ENCODE measurements around the gene KRT31.
"Not testable (repeated sequence)": the region's sequence is repeated elsewhere in the genome, so short reads cannot be mapped to it uniquely, and the experiment has no call there.

Gene KRT31

DNA sequence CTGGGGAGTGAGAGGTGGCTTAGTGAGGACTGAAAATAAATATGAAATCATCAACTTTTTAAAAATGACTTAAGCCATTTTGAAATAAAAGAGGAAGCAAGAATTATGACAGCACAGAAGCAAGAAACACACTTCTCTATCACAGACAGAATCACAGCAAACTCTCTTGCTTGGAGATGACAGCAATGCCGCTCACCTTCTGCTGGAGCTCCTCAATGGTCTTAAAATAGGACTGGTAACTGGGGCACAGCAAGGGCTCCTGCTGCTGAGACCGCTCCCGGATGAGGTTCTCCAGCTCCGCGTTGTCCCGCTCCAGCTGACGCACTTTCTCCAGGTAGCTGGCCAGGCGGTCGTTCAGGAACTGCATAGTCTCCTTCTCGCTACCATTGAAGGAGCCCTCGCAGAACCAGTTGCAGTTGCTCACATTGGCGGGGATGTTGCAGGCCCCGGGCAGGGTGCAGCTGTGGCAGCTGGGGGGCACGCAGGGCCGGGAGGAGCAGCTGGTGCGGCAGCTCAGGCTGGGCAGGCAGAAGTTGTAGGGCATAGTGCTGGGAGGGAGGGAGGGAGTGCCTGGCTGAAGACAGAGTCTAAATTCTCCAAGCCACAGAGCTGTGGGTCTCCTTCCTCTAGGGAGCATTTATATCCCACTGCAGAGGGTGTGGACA lies at the start of gene KRT31:
TSS of gene KRT31 (minus strand) at position 613 of the 665 bp plus-strand sequence. CDS start at position 544, 69 bp downstream.
- DNase-seq (ENCODE audit: low read depth, low spot score) = no peak

DNA sequence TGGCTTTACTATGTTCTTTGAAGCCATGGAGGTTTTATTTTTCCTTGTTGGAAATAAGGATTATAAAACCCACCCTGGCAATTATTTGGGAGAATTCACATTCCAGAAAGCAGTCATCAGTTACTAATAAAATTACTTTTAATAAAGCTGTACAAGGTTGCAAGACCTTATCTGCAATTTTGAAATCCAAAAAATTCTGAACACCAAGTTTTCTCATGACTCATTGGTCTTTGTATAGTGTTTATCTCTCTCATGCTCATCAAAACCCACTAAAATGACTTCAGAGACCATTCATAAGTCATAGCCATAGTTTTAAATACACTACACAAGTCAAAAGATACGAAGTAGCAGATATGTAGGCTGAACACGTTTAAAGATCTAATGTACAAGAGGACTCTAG lies 49.4 kb upstream of the KRT31 start:
- no peak for DNase-seq (ENCODE audit: low read depth, low spot score)

DNA sequence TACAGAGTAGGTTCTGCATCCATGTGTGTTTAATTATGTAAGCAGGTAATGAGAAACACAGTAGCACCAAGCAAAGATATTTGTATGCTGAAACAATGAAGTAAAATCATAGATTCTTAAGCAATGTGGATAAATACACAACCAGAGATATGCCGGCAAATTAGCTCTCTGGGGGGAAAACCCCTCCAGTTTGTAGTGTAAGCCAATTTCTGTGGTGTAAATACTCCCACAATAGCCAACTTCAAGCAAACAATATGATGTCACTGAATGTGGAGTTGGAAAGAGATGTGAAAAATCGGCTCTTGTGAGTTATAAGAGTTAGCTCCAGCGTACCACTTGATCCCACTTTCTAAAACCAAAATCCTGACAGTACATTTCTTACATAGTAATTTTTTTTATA lies 47.2 kb upstream of the KRT31 start:
- no peak for DNase-seq (ENCODE audit: low read depth, low spot score)

DNA sequence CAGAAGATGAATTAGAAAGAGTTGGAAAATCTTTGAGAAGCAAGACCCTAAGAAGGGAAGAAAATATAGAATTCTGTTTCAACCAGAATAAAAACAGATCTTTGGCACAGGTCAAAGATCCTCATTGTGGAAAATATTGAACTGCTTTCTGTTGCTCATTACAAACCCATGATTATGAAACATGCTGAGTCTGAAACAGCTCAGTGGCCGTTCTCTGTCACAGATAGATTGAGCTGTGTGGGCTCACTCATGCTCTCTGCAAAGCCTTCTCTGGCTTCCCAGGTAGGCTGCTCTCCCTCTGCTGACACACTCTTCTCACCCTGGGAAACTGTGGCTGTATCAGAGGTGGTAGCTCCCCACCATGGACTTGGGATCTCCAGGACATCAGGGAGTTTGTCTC lies 46.8 kb upstream of the KRT31 start:
- DNase-seq (ENCODE audit: low read depth, low spot score) = no peak

DNA sequence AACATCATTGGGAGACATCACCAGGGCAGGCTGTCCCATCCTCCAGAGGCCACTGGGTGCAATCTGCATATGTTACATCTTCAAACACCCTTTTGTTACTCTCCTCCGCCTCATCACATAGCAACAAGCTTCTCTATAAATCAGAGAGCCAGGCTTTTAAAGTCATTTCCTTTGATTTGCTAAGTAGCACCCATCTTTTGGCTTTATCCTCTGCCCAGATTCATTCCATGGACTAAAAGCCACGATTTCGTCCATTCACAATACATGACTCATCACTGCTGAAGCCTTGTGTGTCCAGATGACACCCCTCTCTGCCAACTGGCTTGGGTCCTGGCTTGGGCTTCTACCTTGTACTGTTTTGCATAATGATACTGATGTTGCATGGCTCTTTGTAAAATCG lies 45.3 kb upstream of the KRT31 start:
- DNase-seq (ENCODE audit: low read depth, low spot score) = no peak

DNA sequence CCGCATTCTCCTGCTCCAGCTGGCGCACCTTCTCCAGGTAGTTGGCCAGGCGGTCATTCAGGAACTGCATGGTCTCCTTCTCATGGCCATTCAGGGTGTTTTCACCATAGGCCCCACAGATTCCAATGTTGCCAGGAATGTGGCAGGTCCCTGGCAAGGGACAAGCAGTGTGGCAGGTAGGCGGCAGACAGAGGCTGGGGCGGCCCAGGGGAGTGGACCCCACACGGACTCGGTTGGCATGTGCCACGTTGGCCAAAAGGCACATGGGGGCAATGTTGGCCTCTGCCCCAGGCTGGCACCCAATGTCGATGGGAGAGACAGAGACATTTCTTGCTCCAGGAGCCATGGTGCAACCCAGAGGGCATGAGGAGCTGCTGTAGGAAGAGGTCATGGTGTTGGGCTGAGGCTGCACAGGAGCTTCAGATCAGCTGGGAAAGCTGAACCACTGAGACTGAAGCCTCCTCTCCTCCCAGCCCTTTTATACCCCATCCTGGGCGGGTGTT lies 43.2 kb upstream of the KRT31 start, which contains the start of gene KRT38:
TSS of gene KRT38 (minus strand) at position 453 of the 503 bp plus-strand sequence. CDS start at position 391, 62 bp downstream.
- DNase-seq (ENCODE audit: low read depth, low spot score) = no peak

DNA sequence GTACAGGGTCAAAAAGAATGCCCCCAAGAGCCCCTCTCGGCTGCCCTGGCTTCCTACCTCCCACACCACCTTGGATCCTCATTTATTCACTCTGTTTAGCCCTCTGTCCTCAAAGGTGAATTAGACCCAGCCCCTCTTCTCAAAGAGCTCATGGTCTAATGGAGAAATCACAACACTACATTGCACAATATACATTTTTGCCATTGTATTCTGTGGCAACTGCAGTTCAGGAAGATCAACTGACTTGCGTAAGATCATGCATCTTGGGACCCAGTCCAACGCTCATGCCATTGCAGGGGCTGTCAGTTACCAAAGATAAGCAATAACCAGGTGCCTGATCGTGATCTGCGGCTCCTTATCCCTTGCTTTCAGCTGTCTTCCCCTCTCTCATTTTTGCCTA lies 42.0 kb upstream of the KRT31 start:
- no peak for DNase-seq (ENCODE audit: low read depth, low spot score)

DNA sequence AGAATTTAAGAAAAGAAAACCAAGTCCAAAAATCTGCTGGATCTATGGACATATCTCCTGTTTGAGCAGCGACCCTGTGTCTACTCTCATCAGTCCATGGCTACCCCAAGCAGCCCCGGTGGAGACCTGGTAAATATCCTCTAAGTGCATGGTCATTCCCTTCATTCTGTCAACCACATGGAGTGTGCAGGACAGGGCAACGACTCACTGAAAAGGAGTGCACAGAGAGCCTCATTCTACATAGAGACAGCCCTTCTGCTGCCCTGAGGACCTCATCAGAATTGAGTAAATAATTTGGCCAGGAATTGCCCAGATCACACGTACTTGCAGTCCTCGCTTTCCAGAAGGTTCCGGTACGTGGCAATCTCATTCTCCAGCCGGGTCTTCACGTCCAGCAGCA lies 40.4 kb upstream of the KRT31 start:
- no peak for DNase-seq (ENCODE audit: low read depth, low spot score)

DNA sequence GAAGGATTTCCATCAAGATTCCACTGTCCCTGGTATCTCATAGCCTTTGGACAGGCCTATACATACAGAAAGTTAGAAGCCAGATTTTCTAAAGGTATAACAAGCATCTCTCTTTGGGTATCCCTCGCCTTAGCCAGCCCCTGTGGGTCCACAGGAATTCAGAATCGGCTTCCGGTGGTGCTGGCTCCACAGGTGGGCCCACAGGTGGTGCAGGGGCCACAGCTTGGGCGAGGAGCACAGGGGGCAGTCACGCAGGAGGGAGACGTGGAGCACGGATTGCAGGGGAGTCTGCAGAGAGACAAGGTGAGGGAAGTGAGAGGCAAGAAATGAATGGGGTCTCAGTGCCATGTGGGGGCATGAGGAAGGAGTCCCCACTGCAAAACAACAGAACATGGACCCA lies 39.8 kb upstream of the KRT31 start:
- DNase-seq (ENCODE audit: low read depth, low spot score) = no peak

DNA sequence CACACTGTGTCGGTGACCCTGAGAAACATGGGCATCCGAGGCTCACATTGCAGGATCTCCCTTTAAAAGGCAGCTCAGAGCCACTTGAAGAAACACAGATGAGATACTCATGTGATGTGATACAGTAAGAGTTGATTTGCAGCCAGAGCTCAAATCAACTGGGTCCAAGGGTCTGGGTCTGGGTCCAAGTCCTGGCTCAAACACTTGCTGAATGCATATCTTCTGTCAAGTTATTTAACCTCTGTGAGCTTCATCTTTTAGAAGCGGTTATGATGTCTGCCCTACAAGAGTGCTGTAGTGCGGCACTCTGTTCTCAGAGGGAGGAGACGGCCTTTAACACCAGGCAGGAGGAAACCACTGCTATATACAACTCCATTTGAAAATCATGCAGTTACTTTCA lies 37.0 kb upstream of the KRT31 start:
- no peak for DNase-seq (ENCODE audit: low read depth, low spot score)

DNA sequence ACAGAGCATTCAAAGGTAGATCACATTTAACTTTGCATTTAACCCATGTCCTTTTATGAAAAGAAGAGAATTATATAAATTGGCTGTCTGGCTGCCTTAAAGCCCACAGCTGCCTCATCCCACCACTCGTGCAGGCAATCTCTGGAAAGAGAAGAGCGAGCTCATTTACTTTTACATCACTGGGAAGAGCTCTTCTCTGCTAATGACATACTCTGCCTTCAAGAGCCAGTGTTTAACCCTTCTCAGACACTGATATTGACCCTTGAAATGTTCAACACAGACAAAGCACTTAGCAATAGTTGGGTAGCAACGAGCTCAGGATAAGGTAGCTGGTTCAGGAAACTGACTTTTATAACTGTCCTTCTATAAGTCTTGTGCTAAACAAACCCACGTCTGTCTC lies 36.6 kb upstream of the KRT31 start:
- DNase-seq (ENCODE audit: low read depth, low spot score) = no peak

DNA sequence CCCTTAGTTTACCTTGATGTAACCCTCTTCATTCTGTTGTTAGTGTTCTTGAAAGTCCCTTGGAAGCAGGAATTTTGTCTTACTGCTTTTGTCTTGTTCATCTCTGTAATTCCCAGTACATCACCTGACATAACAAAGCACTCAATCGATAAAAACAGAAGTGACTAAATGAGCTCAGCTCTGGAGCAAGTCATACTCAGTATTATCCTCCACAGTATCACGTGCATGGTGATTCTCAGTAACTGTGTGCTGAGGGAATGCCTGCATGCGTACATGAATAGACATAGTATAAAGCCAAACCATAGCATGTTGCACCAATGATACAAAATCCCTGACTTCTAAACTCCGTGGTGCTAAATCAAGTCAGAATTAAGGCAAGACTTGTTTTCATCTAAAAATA lies 36.2 kb upstream of the KRT31 start:
- no peak for DNase-seq (ENCODE audit: low read depth, low spot score)

DNA sequence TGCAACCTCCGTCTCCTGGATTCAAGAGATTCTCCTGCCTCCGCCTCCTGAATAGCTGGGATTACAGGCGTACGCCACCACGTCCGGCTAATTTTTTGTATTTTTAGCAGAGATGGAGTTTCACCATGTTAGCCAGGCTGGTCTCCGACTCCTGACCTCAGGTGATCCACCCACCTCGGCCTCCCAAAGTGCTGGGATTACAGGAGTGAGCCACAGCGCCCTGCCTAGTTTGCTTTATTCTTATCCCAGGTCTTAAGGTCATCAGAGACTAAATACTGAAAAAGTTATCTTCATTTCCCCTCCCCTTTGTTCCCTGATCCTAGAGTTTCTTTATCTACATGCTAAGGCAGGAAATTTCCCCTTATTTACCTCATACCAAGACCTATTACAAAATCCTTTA lies 33.0 kb upstream of the KRT31 start:
- DNase-seq (ENCODE audit: low read depth, low spot score) = not testable (repeated sequence)

DNA sequence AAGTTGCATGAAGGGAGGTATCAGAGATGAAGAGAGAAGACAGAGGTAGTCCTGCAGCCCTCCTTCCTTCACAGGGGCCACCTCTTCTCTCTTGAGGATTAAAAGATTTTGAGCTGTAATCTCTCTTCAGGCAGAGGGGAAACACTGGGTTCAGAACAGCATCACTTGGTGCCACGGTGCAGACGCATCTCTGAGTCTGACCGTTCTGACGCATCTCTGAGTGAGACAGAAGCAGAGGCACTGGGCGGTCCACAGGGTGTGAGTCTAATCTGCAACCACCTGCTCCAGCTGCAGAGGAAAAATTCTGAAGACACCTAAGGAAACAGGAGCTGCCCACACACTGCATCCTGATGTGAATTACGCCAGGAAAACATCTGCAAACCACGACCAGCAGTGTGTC lies 32.3 kb upstream of the KRT31 start:
- no peak for DNase-seq (ENCODE audit: low read depth, low spot score)

DNA sequence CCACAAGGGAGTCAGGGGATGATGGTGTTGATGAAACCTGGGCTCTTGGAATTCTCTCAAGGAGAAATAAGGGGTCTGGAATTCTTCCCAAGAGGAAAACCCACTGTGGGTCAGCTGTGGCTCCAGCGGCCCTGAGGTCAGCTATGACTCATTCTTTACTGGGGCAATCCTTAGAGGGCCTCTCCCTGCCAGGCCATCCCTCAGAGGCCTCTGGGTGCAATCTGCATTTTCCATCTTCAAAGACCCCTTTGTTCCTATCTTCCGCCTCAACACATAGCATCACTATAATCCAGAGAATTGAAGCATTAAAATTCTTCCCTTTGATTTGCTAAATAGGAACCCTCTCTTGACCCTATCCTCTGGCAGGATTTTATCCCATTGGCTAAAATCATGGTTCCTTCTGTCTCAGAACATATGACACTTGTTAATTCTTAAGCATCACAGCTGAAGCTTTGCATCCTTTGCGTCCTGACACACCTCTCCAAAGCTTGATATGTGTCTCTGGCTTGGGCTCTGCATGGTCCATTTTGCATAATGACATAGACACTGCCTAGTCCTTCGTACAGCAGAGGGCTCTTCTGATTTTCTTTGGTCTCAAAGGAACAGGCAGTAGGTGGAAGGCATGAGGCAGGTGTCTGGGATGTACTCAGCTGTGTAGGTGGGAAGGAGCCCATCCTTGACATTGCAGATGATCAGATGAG lies 31.3 kb upstream of the KRT31 start:
- DNase-seq (ENCODE audit: low read depth, low spot score) = no peak

DNA sequence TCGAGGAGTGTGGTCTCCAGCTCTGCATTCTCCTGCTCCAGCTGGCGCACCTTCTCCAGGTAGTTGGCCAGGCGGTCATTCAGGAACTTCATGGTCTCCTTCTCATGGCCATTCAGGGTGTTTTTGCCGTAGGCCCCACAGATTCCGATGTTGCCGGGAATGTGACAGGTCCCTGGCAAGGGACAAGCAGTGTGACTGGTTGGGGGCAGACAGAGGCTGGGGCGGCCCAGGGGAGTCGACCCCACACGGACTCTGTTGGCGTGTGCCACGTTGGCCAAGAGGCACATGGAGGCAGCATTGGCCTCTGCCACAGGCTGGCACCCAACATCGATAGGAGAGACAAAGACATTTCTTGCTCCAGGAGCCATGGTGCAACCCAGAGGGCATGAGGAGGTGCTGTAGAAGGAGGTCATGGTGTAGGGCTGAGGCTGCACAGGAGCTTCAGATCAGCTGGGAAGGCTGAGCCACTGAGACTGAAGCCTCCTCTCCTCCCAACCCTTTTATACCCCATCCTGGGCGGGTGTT lies 26.8 kb upstream of the KRT31 start, which contains the start of gene KRT37:
TSS of gene KRT37 (minus strand) at position 475 of the 525 bp plus-strand sequence. CDS start at position 413, 62 bp downstream.
- DNase-seq (ENCODE audit: low read depth, low spot score) = no peak

DNA sequence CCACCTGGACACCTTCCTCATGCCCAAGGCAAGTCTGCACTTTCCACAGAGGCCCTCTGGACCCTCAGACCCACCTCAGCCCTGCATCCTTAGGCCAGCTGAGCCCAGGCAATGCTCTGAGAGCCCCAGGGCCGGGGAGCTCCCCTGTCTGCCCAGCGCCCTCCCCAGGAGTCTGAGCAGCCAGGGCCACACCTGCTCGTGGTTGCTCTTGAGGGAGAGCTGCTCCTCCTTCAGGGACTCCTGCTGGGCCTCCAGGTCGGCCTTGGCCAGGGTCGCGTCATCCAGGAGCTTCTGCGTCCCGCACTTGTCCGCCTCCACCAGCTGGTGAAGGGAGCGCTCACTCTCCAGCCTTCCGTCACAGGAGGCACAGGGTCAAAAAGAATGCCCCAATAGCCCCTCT lies 25.2 kb upstream of the KRT31 start:
- not testable (repeated sequence) for DNase-seq (ENCODE audit: low read depth, low spot score)

DNA sequence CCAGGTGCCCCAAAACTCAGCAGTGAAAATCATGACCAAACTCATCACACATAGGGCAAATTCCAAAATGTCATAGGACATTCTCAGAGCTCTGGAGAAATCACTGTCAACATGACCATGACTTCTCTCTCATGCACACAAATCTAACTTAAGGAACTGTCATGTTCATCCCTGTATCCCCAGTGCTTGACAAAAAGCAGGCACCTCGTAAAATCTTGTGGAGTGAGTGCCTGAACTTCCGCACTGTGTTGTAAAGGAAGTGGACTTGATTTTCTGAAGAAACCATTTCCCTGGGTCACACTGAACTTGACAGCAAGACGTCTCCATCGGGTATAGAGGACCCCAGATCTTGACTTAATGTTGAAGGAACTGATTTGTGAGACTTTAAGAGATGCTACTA lies 24.2 kb upstream of the KRT31 start:
- DNase-seq (ENCODE audit: low read depth, low spot score) = no peak

DNA sequence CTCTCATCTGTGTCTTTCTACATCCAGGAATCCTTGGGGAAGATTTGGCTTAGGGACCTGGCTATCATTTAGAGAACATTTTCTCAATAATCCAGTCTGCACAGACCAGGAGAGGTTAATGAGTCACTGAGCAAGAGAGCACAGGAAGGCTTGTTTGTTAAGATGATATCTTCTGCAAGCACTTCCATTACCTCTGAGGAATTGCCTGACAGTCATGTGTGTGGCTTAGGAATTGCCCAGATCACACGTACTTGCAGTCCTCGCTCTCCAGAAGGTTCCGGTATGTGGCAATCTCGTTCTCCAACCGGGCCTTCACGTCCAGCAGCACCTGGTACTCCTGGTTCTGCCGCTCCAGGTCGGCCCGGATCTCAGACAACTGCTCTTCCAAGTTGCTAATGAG lies 23.7 kb upstream of the KRT31 start:
- DNase-seq (ENCODE audit: low read depth, low spot score) = no peak

DNA sequence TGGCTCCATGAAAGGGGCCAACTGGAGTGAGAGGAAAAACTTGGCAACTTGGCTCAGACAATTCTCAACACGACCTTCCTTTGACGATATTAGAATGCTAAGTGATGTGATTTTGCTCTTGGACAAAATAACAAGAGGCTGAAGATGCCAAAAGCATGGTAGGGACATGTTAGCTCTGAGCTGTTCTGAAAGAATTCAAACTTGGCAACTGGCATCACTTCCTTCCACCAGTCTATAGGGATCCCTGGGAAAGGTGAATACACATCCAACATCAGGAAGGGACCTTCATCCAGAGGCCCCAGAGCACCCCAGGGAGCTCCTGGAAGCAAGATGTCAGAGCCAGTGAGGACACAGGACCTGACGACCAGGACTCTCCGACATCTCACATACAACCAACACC lies 22.7 kb upstream of the KRT31 start:
- DNase-seq (ENCODE audit: low read depth, low spot score) = no peak

DNA sequence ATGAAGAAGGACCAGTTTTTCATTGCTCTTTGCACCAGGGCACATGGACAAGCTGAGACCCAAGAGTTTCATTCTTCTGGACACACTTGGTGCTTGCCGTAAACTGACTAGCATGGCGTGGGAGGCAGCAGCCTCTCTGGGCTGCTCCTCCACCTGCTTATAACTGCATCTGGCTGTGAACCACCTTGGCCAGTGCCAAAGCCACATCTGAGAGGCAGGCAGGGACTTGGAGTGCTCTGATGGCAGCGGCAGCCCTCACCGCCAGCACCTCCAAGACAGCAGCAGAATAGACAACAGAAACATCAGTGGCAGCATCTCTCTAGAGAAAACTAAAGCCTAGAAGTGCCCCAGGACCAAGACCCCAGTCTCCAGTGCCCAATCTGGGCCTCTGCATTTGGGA lies 22.3 kb upstream of the KRT31 start:
- no peak for DNase-seq (ENCODE audit: low read depth, low spot score)

DNA sequence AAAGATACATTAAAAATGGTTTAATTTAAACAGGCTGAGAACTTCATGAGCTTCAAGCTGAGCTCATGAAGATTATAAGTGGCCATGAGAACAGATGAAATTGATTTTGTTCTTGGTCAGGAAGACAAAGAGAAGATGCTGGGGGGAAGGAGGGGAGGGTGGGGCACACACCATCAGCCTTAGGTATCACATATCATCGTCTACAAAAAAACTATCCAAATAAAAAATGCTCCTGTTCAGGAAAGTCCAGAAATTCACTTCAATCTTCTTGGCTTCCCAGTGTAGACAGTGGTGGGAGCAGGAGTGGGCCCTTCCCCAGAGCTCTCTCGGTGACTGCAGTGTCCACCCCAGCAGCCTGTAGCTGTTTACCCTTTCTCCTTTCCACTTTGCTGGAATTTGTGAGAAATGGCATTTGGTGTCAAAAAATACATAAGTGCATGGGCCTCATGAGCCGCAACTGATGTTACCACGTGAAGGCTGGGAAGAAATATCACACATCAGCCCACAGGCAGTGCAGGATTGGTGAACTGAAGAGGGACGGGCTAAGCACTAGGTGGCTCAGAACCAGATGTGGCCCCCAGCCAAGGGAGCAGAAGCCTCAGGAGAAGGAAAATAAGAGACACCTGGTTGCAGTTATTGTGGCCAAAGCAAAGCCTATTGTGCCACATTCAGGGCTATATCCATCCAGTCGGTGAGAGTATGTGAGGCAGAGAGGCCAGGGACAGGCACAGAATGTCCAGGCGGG lies 20.9 kb upstream of the KRT31 start:
- no peak for DNase-seq (ENCODE audit: low read depth, low spot score)

Measured in iPS DF 19.7 (cell line).